ENCODE data around the gene SRR.

The SRR gene

GRCh38 chr17:2366747-2367494 is 63.2 kb downstream of the SRR start:
- TF ChIP-seq GATA2 (IDR thresholded peaks at IDR 0.05; ENCODE audit: low read depth, low read length), result no peak
- TF ChIP-seq GATA3 (IDR thresholded peaks at IDR 0.05; ENCODE audit: low read depth, low read length), result no peak

GRCh38 chr17:2368359-2368758 is 64.6 kb downstream of the SRR start:
- TF ChIP-seq GATA3 (IDR thresholded peaks at IDR 0.05; ENCODE audit: low read depth, low read length) (no peak), GATA2 (IDR thresholded peaks at IDR 0.05; ENCODE audit: low read depth, low read length) (no peak)

- TF ChIP-seq GATA3 (IDR thresholded peaks at IDR 0.05; ENCODE audit: low read depth, low read length) (no peak), GATA2 (IDR thresholded peaks at IDR 0.05; ENCODE audit: low read depth, low read length) (no peak)
Observed at GRCh38 chr17:2369039-2369438, 65.3 kb downstream of the SRR start.

- TF ChIP-seq GATA3 (IDR thresholded peaks at IDR 0.05; ENCODE audit: low read depth, low read length) (no peak), GATA2 (IDR thresholded peaks at IDR 0.05; ENCODE audit: low read depth, low read length) (no peak)
Observed at GRCh38 chr17:2369551-2370210, 65.9 kb downstream of the SRR start.

GRCh38 chr17:2370211-2370589 is 66.5 kb downstream of the SRR start:
- no peak for TF ChIP-seq GATA2 (IDR thresholded peaks at IDR 0.05; ENCODE audit: low read depth, low read length)
- no peak for TF ChIP-seq GATA3 (IDR thresholded peaks at IDR 0.05; ENCODE audit: low read depth, low read length)

GRCh38 chr17:2371183-2372130 is 67.7 kb downstream of the SRR start:
- TF ChIP-seq GATA2 (IDR thresholded peaks at IDR 0.05; ENCODE audit: low read depth, low read length), result no peak
- no peak for TF ChIP-seq GATA3 (IDR thresholded peaks at IDR 0.05; ENCODE audit: low read depth, low read length)

- TF ChIP-seq GATA2 (IDR thresholded peaks at IDR 0.05; ENCODE audit: low read depth, low read length) (no peak), GATA3 (IDR thresholded peaks at IDR 0.05; ENCODE audit: low read depth, low read length) (no peak)
Observed at GRCh38 chr17:2372180-2372579, 68.4 kb downstream of the SRR start.

GRCh38 chr17:2372681-2373080 is 68.9 kb downstream of the SRR start:
- no peak for TF ChIP-seq GATA3 (IDR thresholded peaks at IDR 0.05; ENCODE audit: low read depth, low read length)
- no peak for TF ChIP-seq GATA2 (IDR thresholded peaks at IDR 0.05; ENCODE audit: low read depth, low read length)

- TF ChIP-seq GATA3 (IDR thresholded peaks at IDR 0.05; ENCODE audit: low read depth, low read length) (no peak), GATA2 (IDR thresholded peaks at IDR 0.05; ENCODE audit: low read depth, low read length) (no peak)
Observed at GRCh38 chr17:2373179-2373578, 69.4 kb downstream of the SRR start.

All from SH-SY5Y (cell line).